Stimulated activated CD4-positive, alpha-beta T cell treated with anti-CD3 and anti-CD28 coated beads, Interleukin-12 subunit alpha, Interleukin-12 subunit beta, amount 100 ng/mL, for 24 hours (primary cell): Measurements from ENCODE around the gene CDK15.
"Not testable (repeated sequence)": the region's sequence is repeated elsewhere in the genome, so short reads cannot be mapped to it uniquely, and the experiment has no call there.

ENCODE experiments used
- DNase-seq, 2 experiments: peaks; one replicate each; pipeline ENCODE4 v3.0.0-alpha.2; 2020; ENCODE audit warnings: low read depth in 2 of 2

CDK15 gene

DNA sequence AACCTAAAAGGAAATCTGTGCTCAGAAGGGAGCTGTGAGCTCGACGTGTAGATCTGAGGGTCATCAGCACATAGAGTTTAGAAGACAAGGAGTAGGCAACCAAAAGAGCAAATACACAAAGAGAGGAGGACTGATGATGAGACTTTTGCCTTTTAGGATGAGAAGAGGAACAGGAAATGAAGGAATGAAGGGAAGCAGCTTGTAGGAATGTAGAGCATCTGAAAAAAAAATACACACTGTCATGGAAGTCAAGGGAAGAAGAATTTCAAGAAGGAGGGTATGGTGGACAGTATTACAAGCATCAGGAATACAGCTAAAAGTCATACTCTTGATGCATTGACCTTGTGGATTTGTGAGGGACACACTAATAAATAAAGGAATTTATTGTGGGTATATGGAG is 21.9 kb downstream of the CDK15 start:
- no peak for DNase-seq

GRCh38 chr2:201830666-201831065 is 24.3 kb downstream of the CDK15 start:
- no peak for DNase-seq

DNA sequence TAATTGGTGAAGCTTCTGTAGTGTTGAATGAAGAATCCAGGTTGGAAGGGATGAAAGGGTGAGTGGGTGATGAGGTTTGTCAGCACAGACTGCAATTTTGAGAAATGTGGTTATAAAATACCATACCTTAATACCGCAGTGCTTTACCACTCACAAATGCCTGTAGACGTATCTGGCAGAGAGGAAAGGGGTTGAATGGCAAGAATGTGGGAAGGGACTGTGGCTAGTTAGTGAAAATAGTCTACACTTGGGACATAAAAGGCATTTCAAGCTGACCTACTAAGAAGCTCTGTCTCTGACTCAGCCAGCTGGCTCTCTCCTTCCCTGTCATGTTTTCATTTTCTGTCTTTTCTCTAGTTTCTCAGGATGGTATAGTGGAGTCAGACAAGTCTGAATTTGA is 25.1 kb downstream of the CDK15 start:
- DNase-seq, result no peak

DNA sequence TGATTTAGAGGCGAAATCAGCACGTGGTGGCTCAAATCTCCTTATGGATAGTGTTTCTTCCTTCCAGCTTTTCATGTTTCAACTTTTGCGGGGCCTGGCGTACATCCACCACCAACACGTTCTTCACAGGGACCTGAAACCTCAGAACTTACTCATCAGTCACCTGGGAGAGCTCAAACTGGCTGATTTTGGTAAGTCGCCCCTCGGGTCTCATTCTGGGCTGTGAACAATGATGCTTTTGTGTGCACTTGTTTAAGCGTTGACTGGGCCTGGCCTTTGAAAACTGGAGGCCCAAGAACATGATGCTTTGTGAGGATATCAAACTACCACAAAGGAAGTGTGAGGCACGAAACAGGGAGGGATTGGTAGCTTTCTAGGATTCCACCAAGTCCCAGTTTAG is 27.4 kb downstream of the CDK15 start:
- DNase-seq, result no peak

- DNase-seq, result no peak
These were observed 28.7 kb downstream of the CDK15 start for GRCh38 chr2:201835066-201835465.

DNA sequence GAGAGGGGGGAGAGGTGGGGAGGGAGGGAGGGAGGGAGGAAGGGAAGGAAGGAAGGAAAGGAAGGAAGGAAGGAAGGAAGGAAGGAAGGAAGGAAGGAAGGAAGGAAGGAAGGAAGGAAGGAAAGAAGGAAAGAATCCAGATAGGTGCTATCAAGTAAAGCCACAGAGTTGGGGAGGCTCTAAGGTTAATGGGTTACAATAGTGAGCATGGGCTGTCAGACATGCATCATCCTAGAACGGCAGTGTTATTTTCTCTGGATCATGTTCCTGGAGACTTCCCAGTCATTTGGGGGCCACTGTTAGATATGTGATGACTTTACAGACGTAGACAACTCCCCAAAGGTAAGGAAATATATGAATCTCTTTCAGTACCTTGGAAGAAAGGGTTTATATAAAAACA is 31.1 kb downstream of the CDK15 start:
- no peak for DNase-seq

GRCh38 chr2:201837824-201838431 is 31.6 kb downstream of the CDK15 start:
- no peak for DNase-seq

GRCh38 chr2:201839727-201840126 is 33.4 kb downstream of the CDK15 start:
- DNase-seq, result no peak

GRCh38 chr2:201840726-201841125 is 34.4 kb downstream of the CDK15 start:
- no peak for DNase-seq

DNA sequence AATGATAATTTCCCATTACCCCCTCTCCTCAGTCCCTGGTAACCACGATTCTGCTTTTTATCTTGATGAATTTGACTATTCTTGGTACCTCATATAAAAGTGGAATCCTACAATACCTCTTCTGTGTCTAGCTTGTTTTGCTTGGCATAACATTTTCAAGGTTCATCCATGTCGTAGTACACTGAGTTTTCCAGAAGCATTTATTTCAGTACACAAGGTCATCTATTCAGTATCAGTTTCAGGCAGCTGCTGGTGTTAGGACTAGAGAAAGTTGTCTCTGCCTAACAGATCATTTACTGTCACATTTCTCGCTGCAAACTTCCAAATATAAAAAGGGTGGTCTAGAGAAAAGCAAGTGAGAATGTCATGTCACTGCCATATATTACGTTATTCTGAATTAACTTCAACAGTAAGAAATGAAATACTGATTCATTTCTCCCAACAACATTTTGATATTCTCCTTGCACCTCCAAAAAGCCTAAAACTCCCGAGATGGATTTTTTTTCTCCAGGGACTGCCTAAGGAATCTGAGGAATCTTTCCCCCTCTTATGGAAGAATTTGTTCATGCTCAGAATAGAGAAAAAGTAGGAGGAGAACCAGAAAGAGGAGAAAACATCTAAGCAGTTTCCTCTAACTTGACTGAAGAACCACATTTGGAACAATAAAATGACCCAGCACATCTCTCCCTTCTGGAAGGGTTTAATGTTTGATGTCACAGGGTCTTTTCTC is 36.0 kb downstream of the CDK15 start:
- no peak for DNase-seq

DNA sequence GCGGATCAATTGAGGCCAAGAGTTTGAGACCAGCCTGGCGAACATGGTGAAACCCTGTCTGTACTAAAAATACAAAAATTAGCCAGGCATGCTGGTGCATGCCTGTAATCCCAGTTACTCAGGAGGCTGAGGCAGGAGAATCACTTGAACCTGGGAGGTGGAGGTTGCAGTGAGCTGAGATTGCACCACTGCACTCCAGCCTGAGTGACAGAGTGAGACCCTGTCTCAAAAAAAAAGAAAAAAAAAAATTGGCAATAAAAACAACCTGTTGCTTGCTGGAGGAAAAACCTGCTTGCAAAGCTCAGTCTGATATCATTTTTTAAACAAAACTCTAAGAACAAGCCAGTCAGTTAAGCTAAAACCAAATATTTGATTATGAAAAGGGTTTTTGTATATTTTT is 38.6 kb downstream of the CDK15 start:
- DNase-seq, result not testable (repeated sequence)

GRCh38 chr2:201847481-201847880 is 41.1 kb downstream of the CDK15 start:
- DNase-seq, result no peak

DNA sequence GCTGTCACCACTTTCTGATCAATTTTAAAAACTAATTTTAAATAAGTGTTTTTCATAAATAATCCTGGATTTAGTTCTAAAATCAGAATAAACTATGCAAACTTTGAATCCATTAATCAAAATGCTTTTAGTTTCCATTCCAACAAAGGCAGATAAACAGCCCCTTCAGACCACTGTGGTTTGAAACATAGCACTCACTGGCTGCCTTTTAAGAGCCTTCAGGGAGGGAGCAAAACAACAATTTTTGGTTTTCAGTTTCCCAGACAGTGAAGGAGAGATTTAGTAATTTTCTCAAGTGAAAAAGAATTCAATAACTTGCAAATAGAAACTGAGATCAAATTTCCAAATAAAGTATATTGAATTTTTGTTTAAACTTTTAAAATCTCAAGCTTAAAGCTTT is 46.1 kb downstream of the CDK15 start:
- no peak for DNase-seq

DNA sequence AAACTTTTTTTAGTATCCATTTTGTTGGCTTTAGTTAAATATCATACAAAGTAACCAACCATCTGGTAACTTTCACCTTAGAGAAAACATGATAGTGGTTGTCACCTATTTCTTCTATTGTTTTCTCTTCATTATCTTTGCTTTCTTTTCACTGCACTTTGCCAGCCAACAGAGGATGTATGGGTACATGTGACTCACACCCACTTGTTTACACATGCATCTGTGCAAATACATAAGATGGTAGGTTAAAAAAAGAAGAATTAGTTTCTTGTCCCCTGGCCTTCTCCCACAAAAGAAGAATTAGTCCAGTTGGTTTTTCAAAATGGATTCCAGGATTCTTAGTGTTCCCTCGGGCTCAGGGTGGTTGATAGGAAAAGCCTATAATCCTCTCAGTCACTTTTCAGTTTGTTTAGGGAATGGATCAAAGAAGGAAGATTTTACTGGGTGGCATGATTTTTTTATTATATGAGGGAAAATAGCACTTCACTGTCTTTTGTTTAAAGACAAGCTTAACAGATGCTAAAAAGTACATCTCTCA is 46.6 kb downstream of the CDK15 start:
- DNase-seq, result no peak

GRCh38 chr2:201854221-201854801 is 48.0 kb downstream of the CDK15 start:
- no peak for DNase-seq

DNA sequence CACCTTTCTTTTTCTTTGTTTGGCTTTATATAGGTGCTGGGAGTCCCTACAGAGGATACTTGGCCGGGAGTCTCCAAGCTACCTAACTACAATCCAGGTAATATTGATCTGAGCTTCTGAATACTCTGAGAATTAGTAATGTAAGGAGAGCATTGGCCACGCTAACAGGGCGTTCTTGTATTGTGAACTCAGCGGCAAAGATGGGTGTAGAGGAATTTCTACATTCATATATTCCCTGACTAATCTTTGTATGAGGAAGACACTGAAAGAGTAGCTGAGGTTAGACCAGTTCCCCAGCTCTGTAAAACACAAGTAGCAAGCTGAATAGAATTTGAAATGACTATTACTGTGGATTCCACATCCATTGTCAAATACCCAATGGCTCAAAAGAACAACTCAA is 48.5 kb downstream of the CDK15 start:
- no peak for DNase-seq

DNA sequence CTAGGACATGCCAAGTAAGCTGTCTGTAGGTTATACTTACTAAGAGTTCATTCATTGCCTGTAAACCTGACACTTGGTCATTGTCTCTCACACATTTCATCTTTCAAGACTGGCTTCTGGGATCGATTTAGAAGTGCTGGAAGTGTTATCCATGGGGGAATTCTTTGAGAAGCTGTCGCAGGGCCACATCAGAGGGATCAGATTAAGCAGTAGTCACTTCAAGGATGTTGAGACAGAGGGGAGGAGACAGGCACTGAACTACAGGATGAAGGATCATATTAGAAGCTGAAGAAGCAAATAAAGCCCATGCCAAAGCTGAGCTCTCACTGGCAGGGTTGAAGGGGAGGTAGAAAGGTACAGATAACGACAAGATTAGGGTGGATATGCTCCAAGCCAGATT is 49.0 kb downstream of the CDK15 start:
- no peak for DNase-seq

DNA sequence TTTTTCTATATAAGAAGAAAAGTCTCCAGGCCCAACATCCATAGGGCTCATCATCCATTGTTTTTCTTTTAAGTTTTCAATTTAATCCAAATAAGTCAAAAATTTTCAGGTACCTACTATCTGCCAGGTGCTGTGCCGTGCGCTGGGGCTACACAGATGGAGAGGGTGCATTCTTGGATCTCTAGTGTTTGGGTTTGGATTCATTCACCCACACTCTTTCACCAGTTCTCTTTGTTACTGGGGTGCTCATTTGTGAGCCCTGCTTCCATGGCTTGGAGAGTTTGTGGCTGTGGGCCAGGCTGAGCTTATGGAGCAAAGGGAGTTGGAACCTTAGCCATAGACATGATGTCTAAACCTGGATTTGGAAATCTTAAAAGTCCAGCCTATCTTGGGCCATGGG is 51.0 kb downstream of the CDK15 start:
- DNase-seq, result no peak

- peak; percentile 4 to 11 for DNase-seq
These were observed 52.2 kb downstream of the CDK15 start for GRCh38 chr2:201858281-201859184.

- no peak for DNase-seq
These were observed 53.6 kb downstream of the CDK15 start for GRCh38 chr2:201859949-201860348.

- peak in 1 of 2 experiments; percentile 15 for DNase-seq
These were observed 54.3 kb downstream of the CDK15 start for GRCh38 chr2:201860636-201861066.

DNA sequence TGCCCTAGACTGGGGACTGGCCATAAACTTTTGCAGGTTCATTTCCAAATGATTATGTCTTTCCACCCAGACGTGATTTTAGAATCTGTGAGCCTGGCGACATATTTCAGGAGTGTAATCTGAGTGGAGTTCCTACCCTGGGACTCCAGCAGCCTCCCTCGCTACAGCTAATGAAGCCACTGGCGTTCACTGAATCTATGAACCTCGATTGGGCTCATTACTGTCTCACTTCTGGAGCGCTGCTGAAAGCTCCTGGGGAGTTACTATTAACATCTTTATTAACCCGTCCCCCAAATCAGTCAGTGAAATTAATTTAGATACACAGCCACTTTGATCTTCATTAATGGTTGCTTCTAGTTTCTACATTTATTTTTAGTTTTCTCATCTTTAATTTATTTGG is 56.5 kb downstream of the CDK15 start:
- DNase-seq, result no peak
